Measurements from ENCODE around the gene EXOSC10.
"Not testable (repeated sequence)": the region's sequence is repeated elsewhere in the genome, so short reads cannot be mapped to it uniquely, and the experiment has no call there.

Gene EXOSC10

DNA sequence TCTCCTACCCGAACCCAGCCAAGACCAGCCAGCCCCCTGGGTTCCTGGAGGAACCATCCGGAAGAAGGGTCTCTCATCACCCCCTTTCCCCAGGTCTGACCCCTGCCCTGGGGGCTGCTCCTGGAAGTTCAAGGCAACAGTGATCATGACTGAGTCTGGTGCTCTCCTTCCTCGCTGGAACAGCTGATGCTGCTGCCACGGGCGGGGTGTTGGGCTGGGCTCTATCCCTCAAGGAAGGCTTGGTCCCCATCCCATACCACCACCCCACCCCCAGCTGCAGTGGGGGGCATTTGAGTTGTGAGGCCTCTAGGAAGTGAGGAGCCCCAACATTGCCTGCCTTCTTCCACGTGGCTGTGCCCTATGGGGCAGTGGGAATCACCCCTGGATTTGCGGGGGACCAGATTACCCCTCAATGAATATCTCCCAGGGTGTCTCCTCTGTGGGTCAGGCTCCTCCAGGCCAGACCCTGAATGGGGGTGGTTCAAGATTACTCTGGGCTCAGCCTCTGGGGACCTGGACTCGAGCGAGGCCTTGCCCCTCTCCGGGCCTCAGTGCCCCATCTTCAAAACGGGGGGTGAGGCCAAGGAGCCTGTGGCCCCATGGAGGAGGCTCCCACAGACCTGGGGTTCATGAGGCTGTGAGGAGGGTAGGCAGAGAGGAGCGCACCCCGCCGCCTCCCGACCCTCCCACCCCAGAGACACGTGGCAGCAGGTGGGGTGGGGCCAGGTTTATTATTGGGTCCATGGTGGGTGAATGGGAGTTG lies 55.4 kb downstream of the EXOSC10 start:
- no peak for DNase-seq (ENCODE audit: low spot score)

DNA sequence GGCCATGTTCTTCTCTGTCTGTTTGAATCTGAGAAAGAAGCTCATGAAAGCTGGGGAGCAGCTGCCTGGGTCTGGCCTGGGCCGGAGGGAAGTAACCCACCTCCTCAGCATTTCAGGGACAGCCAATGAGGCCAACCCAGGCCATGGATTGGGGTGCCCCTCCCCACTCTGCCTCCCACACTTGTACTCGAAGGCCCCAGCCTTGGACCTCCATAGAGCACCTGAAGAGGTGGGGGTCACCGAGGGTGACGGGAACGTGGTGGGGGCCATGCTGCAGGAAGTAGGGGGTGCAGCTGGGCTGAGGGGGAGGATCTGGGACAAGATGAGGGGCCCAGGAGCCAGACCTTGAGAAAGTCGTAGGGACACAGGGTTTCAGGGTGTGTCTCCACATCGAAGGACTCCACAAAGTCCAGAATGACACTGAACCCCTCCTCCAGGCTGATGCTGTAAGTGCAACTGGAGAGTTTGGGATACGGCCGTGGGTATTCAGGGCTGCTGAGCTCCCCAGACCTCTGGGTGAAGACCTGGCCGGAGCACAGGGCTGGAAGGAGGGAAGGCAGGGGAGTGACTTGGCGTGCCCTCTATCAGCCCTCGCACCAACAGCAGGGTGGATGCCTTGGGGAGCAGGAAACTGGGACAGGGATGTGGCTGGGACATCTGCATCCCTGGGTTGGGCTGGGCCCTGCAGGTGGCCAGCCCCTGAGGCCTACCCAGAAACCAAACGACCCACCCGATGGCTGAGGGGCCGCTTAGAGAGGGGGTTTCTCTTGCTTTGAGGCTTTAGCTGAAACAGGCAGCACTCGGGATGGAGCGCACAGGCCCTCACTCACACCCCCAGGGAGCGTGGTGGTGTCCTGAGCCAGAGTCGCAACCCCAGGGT lies 56.4 kb downstream of the EXOSC10 start:
- DNase-seq (ENCODE audit: low spot score): no peak

DNA sequence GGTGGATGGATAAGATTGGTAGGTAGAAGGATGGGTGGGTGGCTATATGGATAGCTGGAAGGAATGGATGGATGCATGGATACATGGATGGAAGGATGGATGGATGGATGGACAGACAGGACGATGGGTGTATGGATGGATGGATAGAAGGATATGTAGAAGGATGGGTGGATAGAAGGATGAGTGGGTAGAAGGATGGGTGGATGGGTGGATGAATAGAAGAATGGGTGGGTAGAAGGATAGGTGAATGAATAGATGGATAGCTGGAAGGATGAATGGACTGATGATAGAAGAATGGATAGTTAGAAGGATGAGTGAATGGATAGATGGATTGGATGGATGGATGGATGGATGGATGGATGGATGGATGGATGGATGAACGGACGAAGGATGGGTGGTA lies 57.6 kb downstream of the EXOSC10 start:
- no peak for DNase-seq (ENCODE audit: low spot score)

DNA sequence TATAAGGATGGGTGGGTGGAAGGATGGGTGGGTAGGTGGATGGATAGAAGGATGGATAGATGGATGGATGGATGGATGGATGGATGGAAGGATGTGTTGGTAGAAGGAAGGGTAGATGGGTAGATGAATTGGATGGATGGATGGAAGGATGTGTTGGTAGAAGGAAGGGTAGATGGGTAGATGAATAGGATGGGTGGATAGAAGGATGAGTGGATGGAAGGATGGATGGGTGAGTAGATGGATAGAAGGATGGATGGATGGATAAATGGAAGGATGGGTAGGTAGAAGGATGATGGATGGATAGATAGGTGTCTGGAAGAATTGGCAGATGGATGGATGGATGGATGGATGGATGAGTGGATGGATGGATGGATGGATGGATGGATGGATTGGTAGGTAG lies 58.6 kb downstream of the EXOSC10 start:
- no peak for DNase-seq (ENCODE audit: low spot score)

DNA sequence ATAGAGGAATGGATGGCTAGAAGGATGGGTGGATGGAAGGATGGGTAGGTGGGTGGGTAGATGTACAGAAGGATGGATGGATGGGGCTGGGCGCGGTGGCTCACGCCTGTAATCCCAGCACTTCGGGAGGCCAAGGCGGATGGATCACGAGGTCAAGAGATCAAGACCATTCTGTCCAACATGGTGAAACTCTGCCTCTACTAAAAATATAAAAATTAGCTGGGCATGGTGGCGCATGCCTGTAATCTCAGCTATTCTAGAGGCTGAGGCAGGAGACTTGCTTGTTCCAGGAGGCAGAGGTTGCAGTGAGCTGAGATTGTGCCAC lies 59.6 kb downstream of the EXOSC10 start:
- not testable (repeated sequence) for DNase-seq (ENCODE audit: low spot score)

DNA sequence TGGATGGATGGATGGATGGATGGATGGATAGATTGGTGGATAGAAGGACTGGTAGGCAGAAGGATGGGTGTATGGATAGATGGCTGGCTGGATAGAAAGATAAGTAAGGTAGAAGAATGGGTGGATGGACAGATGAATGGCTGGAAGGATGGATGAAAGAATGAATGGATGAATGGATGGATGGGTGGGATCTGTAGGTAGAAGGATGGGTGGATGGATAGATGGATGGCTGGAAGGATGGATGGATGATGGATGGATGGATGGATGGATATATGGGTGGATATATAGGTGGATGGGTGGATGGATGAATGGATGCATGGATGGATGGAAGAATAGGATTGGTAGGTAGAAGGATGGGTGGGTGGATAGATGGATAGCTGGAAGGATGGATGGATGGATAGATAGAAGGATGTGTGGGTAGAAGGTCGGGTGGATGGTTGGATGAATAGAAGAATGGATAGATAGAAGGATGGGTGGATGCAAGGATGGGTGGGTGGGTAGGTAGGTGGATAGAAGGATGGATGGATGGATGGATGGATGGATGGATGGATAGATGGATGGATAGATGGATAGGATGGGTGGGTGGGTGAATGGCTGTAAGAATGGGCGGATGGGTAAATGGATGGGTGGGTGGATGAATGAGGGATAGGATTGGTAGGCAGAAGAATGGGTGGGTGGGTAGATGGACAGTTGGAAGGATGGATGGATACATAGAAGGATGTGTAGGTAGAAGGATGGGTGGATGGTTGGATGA lies 60.1 kb downstream of the EXOSC10 start:
- DNase-seq (ENCODE audit: low spot score): no peak

DNA sequence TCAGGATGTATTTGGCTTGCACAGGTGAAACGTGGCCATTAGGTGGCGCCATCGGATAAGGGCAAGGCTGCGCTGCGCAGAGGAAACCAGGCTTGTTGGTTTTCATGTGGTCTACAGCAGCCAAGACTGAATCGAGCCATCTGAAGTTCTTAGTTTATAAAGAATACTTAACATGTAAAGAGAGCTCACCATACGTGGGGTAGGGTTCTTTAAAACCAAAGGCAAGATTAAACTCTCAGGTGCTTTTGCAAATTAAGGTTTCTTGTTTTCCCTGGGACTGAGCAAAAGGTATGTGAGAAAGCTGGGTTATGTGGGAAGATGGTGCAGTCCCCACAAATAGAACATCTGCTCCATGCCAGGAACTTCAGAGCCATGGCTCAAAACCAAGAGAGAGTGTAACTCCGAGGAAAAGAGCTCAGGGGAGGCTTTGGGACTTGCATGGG lies 61.9 kb downstream of the EXOSC10 start:
- DNase-seq (ENCODE audit: low spot score): peak; percentile 79

DNA sequence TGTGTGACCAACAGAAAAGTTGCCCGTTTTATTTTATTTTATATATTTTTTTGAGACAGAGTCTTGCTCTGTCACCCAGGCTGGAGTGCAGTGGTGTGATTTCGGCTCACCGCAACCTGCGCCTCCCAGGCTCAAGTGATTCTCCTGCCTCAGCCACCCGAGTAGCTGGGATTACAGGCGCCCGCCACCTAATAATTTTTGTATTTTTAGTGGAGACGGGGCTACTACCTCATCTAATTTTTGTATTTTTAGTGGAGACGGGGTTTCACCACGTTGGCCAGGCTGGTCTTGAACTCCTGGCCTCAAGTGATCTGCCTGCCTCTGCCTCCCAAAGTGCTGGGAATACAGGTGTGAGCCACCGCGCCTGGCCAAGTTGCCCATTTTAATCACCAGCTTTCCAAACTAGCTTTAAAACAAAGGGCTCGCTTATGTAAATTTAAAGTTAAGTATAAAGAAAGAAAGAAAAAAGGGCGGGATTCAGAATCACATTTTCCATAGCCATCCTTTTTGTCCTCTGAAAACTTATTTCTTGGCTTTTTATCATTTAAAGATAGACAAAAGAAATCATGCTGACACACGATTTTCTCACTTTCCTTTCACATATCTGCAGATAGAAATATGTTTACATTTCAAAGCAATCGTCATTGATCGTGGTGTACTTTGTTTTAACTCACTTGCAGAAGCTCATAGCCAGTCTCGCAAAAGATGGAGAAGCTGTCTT lies 62.5 kb downstream of the EXOSC10 start:
- DNase-seq (ENCODE audit: low spot score): not testable (repeated sequence)

DNA sequence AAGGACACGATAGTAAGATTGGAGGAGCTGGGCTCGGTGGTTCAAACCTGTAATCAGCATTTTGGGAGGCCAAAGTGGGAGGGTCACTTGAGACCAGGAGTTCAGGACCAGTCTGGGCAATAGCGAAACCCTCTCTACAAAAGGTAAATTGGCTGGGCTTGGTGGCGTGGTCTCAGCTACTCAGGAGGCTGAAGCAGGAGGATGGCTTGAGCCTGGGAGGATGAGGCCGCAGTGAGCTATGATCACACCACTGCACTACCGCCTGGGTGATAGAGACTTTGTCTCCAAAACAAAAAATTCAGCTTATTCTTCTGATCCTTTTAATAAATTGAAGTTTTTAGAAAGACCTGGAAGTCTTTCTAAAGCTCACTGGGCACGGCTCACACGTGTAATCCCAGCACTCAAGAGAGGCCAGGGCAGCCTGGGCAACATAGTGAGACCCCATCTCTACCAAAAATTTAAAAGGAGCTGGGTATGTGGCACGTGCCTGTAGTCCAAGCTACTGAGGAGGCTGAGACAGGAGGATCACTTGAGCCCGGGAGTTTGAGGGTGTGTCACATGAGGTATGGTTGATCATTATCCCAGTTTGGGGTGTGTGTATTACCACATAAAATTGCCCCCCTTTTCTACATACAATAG lies 67.9 kb downstream of the EXOSC10 start:
- no peak for DNase-seq (ENCODE audit: low spot score)

DNA sequence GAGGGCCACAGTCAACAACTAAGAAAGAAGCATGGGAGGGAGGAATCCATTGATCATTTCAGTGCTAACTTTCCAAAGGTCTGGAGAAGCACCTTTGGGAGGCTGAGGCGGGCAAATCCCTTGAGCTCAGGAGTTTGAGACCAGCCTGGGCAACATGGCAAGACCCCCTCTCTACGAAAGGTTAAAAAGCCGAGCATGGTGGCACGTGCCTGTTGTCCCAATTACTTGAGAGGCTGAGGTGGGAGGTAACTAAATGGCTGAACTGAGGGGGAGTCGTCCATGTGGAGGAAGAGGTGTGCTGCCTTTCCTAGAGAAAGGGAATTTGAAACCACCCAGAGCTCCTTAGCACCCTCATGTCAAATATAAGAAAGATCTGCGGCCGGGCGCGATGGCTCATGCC lies 68.8 kb downstream of the EXOSC10 start:
- DNase-seq (ENCODE audit: low spot score): no peak

DNA sequence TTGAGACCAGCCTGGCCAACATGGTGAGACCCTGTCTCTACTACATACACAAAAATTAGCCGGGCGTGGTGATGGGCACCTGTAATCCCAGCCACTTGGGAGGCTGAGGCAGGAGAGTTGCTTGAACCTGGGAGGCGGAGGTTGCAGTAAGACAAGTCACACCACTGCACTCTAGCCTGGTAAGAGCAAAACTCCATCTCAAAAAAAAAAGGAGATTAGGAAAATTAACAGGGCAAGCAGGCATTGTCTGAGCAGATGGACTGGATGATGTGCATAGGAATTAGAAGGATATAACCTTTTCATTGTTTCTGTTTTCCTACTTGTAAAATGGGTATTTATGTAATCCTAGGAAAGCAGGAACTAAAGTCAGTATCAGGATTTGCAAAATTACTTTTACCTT lies 71.7 kb downstream of the EXOSC10 start:
- DNase-seq (ENCODE audit: low spot score): no peak

DNA sequence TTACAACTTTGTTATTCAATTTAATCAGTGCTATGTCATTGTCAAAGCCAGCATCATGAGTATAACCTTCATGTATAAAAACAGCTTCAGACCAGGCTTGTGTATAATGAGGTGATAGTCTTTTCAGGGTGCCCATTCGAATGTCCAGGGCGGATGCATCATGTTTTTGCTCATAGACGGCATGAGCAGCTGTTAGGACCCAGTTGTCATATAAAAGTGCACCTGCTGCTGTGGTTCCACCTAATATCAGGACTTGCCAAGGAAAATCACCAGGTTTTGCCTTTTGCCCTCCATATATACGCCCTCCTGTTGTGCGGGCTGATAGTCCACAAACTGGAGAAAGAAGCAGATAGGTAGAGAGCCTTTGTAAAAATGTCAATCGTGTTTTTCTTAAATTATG lies 72.4 kb downstream of the EXOSC10 start:
- DNase-seq (ENCODE audit: low spot score): no peak

DNA sequence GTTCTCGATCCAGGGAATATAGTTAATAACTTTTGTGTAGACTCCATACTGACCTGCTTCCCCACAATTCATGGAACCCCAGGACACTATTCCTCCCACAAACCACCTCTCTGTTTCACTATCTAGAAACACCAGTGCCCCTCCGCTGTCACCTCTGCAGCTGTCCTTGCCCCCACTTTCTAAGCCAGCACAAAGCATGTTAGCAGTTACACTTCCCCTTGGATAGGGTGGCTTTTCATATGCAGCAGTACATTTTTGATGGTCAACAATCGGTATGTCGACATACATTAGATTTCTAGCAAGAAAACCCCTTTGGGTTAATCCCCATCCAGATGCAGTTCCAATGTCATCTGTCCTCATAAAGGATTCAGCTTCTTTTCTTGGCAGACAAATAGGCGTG lies 72.8 kb downstream of the EXOSC10 start:
- DNase-seq (ENCODE audit: low spot score): no peak

DNA sequence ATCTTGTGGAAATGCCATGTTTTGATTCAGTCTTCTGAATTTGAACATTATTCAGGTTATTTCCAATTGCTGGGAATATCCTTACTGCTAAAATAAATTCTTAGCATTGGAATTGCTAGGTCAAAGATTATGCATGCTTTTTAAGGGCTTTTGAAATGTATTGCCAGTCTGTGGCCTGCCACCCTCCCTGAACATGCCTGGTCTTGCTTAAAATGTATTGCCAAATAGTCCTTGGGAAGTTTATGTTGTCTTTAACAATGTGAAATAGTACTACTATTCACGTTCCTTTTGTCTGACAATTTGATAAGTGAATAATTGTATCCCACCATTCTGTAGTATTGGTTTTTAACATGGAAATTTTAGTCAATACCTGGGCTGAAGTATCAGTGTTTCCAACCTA lies 73.6 kb downstream of the EXOSC10 start:
- no peak for DNase-seq (ENCODE audit: low spot score)

DNA sequence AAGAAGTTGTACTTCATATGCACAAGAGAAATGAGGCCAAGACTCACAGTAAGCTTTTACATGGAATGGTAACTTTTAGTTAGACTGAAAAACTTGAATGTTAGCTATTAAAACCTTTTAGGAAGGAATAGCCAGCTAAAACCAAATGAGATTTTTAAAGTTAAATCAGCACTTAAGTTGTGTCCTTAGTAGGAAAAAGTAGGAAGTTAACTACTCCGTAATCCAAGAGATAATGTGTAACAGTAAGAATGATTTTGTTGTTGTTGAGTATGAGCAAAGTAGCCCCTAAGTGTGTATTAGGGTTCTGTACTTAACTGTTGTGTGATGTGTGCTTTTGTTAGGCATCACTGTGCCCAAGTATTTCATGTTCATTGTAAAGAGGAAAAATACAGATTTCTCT lies 74.1 kb downstream of the EXOSC10 start:
- no peak for DNase-seq (ENCODE audit: low spot score)

DNA sequence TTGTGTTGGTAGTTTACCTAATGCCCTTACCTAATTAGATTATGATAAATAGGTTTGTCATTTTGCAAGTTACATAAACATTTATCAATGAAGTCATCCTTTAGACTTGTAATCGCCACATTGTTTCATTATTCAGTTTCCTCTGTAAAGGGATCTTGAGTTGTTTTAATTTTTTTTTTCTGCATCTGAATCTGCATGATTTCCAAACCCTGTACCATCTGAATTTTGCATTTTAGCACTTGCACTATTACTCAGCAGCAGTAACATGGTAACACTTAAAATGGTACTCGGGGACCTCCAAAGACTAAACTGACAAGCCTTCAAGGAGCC lies 74.8 kb downstream of the EXOSC10 start:
- DNase-seq (ENCODE audit: low spot score): no peak

DNA sequence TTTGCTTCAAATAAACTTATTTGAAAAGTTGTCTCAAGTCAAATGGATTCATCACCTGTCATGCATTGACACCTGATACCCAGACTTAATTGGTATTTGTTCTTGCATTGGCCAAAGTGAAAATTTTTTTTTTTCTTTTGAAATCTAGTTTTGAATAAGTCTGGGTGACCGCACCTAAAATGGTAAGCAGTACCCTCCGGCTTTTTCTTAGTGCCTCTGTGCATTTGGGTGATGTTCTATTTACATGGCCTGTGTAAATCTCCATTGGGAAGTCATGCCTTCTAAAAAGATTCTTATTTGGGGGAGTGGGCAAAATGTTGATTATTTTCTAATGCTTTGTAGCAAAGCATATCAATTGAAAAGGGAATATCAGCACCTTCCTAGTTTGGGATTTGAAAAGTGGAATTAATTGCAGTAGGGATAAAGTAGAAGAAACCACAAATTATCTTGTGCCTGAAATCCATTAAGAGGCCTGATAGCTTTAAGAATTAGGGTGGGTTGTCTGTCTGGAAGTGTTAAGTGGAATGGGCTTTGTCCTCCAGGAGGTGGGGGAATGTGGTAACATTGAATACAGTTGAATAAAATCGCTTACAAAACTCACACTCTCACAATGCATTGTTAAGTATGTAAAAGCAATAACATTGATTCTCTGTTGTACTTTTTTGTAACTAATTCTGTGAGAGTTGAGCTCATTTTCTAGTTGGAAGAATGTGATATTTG lies 75.4 kb downstream of the EXOSC10 start:
- DNase-seq (ENCODE audit: low spot score): no peak

DNA sequence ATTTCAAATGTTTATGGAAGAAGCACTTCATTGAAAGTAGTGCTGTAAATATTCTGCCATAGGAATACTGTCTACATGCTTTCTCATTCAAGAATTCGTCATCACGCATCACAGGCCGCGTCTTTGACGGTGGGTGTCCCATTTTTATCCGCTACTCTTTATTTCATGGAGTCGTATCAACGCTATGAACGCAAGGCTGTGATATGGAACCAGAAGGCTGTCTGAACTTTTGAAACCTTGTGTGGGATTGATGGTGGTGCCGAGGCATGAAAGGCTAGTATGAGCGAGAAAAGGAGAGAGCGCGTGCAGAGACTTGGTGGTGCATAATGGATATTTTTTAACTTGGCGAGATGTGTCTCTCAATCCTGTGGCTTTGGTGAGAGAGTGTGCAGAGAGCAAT lies 76.5 kb downstream of the EXOSC10 start:
- DNase-seq (ENCODE audit: low spot score): no peak

DNA sequence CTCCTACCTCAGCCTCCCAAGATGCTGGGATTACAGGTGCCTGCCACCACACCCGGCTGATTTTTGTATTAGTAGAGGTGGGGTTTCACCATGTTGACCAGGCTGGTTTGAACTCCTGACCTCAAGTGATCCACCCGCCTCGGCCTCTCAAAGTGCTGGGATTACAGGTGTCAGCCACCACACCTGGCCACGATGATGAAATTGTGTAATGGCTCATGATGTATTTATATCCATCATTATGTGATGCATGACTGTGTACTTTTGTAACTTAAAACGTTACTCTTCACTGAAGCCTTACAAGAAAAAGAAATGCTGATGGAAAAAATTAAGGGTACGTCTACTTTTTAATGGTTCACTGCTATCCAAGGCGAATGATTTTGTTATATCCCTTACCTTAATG lies 79.7 kb downstream of the EXOSC10 start:
- no peak for DNase-seq (ENCODE audit: low spot score)

DNA sequence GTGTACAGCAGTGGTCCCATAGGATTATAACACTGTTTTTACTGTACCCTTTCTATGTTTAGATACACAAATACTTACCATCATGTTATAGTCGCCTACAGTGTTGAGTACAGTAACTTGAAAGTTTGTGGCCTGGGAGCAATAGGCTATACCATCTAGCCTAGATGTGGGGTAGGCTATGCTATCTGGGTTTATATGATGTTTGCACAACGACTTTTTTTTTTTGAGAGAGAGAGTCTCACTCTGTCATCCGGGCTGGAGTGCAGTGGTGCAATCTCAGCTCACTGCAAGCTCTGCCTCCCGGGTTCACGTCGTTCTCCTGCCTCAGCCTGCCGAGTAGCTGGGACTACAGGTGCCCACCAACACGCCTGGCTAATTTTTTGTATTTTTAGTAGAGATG lies 80.3 kb downstream of the EXOSC10 start:
- DNase-seq (ENCODE audit: low spot score): not testable (repeated sequence)
